ENCODE results near the gene KDM1B.
A peak's percentile ranks its signal among the peaks of the same experiment; 100 is the strongest.

KDM1B gene

GRCh38 chr6:18264923-18265377, 109.7 kb downstream of the KDM1B start (continued):
- TF ChIP-seq KLF7 (tag by site-specific recombination; IDR thresholded peaks at IDR 0.05; ENCODE audit: borderline replicate concordance) (no peak), ZNF571 (tag by site-specific recombination; IDR thresholded peaks at IDR 0.05) (no peak), ZNF239 (tag by site-specific recombination; IDR thresholded peaks at IDR 0.05) (no peak), ZNF302 (tag by site-specific recombination; IDR thresholded peaks at IDR 0.05; ENCODE audit: low read depth) (no peak), ZNF670 (tag by site-specific recombination; IDR thresholded peaks at IDR 0.05; ENCODE audit: low read depth) (no peak), ZNF776 (tag by site-specific recombination; IDR thresholded peaks at IDR 0.05; ENCODE audit: borderline replicate concordance) (no peak), KLF8 (tag by site-specific recombination; IDR thresholded peaks at IDR 0.05) (0 out of 2 replicates have a peak, but pooled peaks have one; percentile 14), ZNF76 (tag by site-specific recombination; IDR thresholded peaks at IDR 0.05; ENCODE audit: borderline replicate concordance, low read depth) (no peak), ZSCAN30 (tag by site-specific recombination; IDR thresholded peaks at IDR 0.05) (no peak), ZFHX2 (tag by site-specific recombination; conservative IDR thresholded peaks at IDR 0.05) (no peak), ZBTB7A (tag by site-specific recombination; IDR thresholded peaks at IDR 0.05; ENCODE audit: low read depth) (no peak), ZNF677 (tag by site-specific recombination; IDR thresholded peaks at IDR 0.05) (no peak), ZNF274 (IDR thresholded peaks at IDR 0.05; ENCODE audit: low read length) (no peak), ZNF274 (tag by site-specific recombination; IDR thresholded peaks at IDR 0.05; ENCODE audit: borderline replicate concordance) (no peak), ZBTB21 (tag by site-specific recombination; IDR thresholded peaks at IDR 0.05) (no peak), ZXDB (tag by site-specific recombination; IDR thresholded peaks at IDR 0.05) (no peak; the same call in 1 of the 2 replicates), ZNF843 (tag by site-specific recombination; IDR thresholded peaks at IDR 0.05) (0 out of 2 replicates have a peak, but pooled peaks have one; percentile 7), ZNF791 (tag by site-specific recombination; IDR thresholded peaks at IDR 0.05) (no peak), ZSCAN4 (tag by site-specific recombination; IDR thresholded peaks at IDR 0.05) (no peak), PRDM1 (tag by site-specific recombination; IDR thresholded peaks at IDR 0.05) (no peak), ZBTB48 (tag by site-specific recombination; IDR thresholded peaks at IDR 0.05) (no peak), GLI4 (tag by site-specific recombination; IDR thresholded peaks at IDR 0.05) (no peak), ZNF529 (tag by site-specific recombination; IDR thresholded peaks at IDR 0.05; ENCODE audit: insufficient replicate concordance) (no peak), ZNF623 (tag by site-specific recombination; IDR thresholded peaks at IDR 0.05) (no peak), KLF1 (tag by site-specific recombination; IDR thresholded peaks at IDR 0.05) (peak; percentile 20; the same call in 1 of the 2 replicates), ZNF777 (tag by site-specific recombination; IDR thresholded peaks at IDR 0.05; ENCODE audit: borderline replicate concordance) (no peak), KLF16 (tag by site-specific recombination; IDR thresholded peaks at IDR 0.05) (no peak), MEIS1 (CRISPR knock-in tag; IDR thresholded peaks at IDR 0.05; ENCODE audit: borderline replicate concordance) (no peak), TCF7L2 (IDR thresholded peaks at IDR 0.05; ENCODE audit: borderline replicate concordance, low read depth, low read length) (no peak), ZSCAN16 (tag by site-specific recombination; IDR thresholded peaks at IDR 0.05) (no peak), ZNF426 (tag by site-specific recombination; IDR thresholded peaks at IDR 0.05) (no peak), SETDB1 (IDR thresholded peaks at IDR 0.05; ENCODE audit: insufficient read length, low read length) (no peak), ZBTB20 (tag by site-specific recombination; IDR thresholded peaks at IDR 0.05) (peak; percentile 89), HOXA7 (CRISPR knock-in tag; IDR thresholded peaks at IDR 0.05; ENCODE audit: borderline replicate concordance) (no peak), ZNF133 (tag by site-specific recombination; IDR thresholded peaks at IDR 0.05) (no peak), ZNF48 (tag by site-specific recombination; IDR thresholded peaks at IDR 0.05) (no peak), ZNF350 (tag by site-specific recombination; IDR thresholded peaks at IDR 0.05) (no peak), ZNF629 (tag by site-specific recombination; IDR thresholded peaks at IDR 0.05) (no peak), ZIC2 (tag by site-specific recombination; IDR thresholded peaks at IDR 0.05) (no peak), ZNF138 (tag by site-specific recombination; IDR thresholded peaks at IDR 0.05; ENCODE audit: borderline replicate concordance) (no peak)
- TF ChIP-seq, protein P1, sequence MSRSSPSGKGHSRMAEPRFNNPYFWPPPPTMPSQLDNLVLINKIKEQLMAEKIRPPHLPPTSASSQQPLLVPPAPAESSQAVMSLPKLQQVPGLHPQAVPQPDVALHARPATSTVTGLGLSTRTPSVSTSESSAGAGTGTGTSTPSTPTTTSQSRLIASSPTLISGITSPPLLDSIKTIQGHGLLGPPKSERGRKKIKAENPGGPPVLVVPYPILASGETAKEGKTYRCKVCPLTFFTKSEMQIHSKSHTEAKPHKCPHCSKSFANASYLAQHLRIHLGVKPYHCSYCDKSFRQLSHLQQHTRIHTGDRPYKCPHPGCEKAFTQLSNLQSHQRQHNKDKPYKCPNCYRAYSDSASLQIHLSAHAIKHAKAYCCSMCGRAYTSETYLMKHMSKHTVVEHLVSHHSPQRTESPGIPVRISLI (tag by site-specific recombination; IDR thresholded peaks at IDR 0.05), result no peak
- TF ChIP-seq, protein P2, sequence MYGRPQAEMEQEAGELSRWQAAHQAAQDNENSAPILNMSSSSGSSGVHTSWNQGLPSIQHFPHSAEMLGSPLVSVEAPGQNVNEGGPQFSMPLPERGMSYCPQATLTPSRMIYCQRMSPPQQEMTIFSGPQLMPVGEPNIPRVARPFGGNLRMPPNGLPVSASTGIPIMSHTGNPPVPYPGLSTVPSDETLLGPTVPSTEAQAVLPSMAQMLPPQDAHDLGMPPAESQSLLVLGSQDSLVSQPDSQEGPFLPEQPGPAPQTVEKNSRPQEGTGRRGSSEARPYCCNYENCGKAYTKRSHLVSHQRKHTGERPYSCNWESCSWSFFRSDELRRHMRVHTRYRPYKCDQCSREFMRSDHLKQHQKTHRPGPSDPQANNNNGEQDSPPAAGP (tag by site-specific recombination; IDR thresholded peaks at IDR 0.05), result 0 out of 2 replicates have a peak, but pooled peaks have one; percentile 1
